K562 (cell line): ENCODE measurements around the gene TRNAU1AP. TPM values are rescaled to one million over a fixed set of nuclear protein-coding genes. Genes with fewer than 3 reads are reported as not detected.
"Not testable (repeated sequence)": the region's sequence is repeated elsewhere in the genome, so short reads cannot be mapped to it uniquely, and the experiment has no call there.

Experiments
- ATAC-seq: fragments of 200-7000 bp; cut with Tn5 transposase; 3 replicates; pipeline ENCODE4 v1.9.1; 2020; ENCODE audit warnings: moderate library complexity
- BruUV-seq: library from RNA; stranded (reverse); fragments of 400-500 nt; replicated peaks from 2 replicates; lab custom pipeline; 2021; lab: Mats Ljungman, UMichigan
- CTCF ChIA-PET: fragments of 300-600 bp; formaldehyde crosslinking; extraction: SDS; loops from one replicate; lab custom pipeline; 2021; ENCODE audit warnings: low intra/inter-chr PET ratio; lab: Yijun Ruan, JAX
- POLR2A ChIA-PET: fragments of 300-600, 350-650 bp; sonication (Branson Sonifier 250); formaldehyde crosslinking; extraction: SDS; loops from one replicate; lab custom pipeline; 2021; ENCODE audit warnings: antibody characterized with exemption, inconsistent platforms; lab: Yijun Ruan, JAX
- DNase-seq, 4 experiments: peaks; one replicate each; pipeline versions ENCODE4 v3.0.0 to v3.0.0-alpha.2; 2011 to 2018; ENCODE audit warnings: low spot score in 3 of 4, mixed read lengths in 3 of 4; ENCODE audit errors: extremely low read depth in 1 of 4
- FAIRE-seq: peaks from 2 replicates; lab custom pipeline; 2011; peaks lifted over from hg19 to GRCh38; lab: Jason Lieb, UNC
- H2AFZ ChIP-seq: 2 replicates; pipeline ENCODE4 v1.6.0; 2011; ENCODE audit warnings: low read depth, low read length, control low read depth, inconsistent platforms
- H3K27ac ChIP-seq: fragments of 200-600 bp; 3 replicates; pipeline ENCODE4 v1.8.0; 2011; ENCODE audit warnings: low read depth, mild to moderate bottlenecking, control low read depth, inconsistent platforms, low read length, moderate library complexity, mixed read lengths; ENCODE audit errors: extremely low read depth
- H3K27me3 ChIP-seq, 2 experiments: fragments of 300-600 bp in 1 of 2; 2 replicates in 1 of 2; 3 replicates in 1 of 2; pipeline versions ENCODE4 v1.6.0 to v1.8.0; 2011; ENCODE audit warnings: inconsistent platforms in 2 of 2, low read length in 2 of 2, mild to moderate bottlenecking in 1 of 2, mixed read lengths in 1 of 2, moderate library complexity in 1 of 2; ENCODE audit not compliant: control insufficient read depth in 2 of 2, insufficient read depth in 2 of 2
- H3K36me3 ChIP-seq: fragments of 300-600 bp; 3 replicates; pipeline ENCODE4 v1.8.0; 2011; ENCODE audit warnings: mild to moderate bottlenecking, low read length, inconsistent platforms; ENCODE audit not compliant: control insufficient read depth, insufficient read depth
- H3K4me1 ChIP-seq, 2 experiments: fragments of 200-600 bp in 1 of 2; replicated peaks in 1 of 2; 2 replicates in 1 of 2; 3 replicates in 1 of 2; pipeline versions ENCODE4 v1.5.1 to v1.8.0; 2011; ENCODE audit warnings: inconsistent platforms in 2 of 2, low read length in 2 of 2, mild to moderate bottlenecking in 1 of 2, mixed read lengths in 1 of 2, moderate library complexity in 1 of 2; ENCODE audit not compliant: control insufficient read depth in 2 of 2, insufficient read depth in 2 of 2
- H3K4me2 ChIP-seq: 2 replicates; pipeline ENCODE4 v1.6.1; 2011; ENCODE audit warnings: low read length, control low read depth, inconsistent platforms, mixed read lengths; ENCODE audit not compliant: insufficient read depth
- H3K4me3 ChIP-seq: fragments of 200-600 bp; sonication (generic), shearing (Covaris generic); 2 replicates; pipeline ENCODE4 v1.5.1; 2016; ENCODE audit warnings: control low read depth, inconsistent platforms
- H3K79me2 ChIP-seq: fragments of 200-600 bp; 3 replicates; pipeline ENCODE4 v1.8.0; 2011; ENCODE audit warnings: low read length, inconsistent platforms; ENCODE audit not compliant: control insufficient read depth, insufficient read depth
- H3K9ac ChIP-seq, 2 experiments: 2 replicates each; pipeline versions ENCODE4 v1.6.0 to v1.6.1; 2011; ENCODE audit warnings: low read depth in 2 of 2, low read length in 2 of 2, control low read depth in 1 of 2, inconsistent platforms in 1 of 2, mild to moderate bottlenecking in 1 of 2, mixed read lengths in 1 of 2; ENCODE audit not compliant: insufficient read depth in 1 of 2
- H3K9me1 ChIP-seq: one replicate; pipeline ENCODE4 v1.6.0; 2011; ENCODE audit warnings: inconsistent platforms, mild to moderate bottlenecking, low read length, moderate library complexity; ENCODE audit not compliant: control insufficient read depth, insufficient read depth
- H3K9me3 ChIP-seq: replicated peaks from 2 replicates; pipeline ENCODE4 v1.5.1; 2011; ENCODE audit warnings: low read depth, low read length, inconsistent platforms; ENCODE audit not compliant: control insufficient read depth, insufficient read depth
- H4K20me1 ChIP-seq: replicated peaks from 2 replicates; pipeline ENCODE4 v1.6.1; 2011; ENCODE audit warnings: low read length, inconsistent platforms, mixed read lengths; ENCODE audit not compliant: control insufficient read depth, insufficient read depth
- POLR2A ChIP-seq: fragments of 450-650 bp; conservative IDR thresholded peaks from 2 replicates; pipeline ENCODE4 v1.6.1; 2016
- POLR2AphosphoS2 ChIP-seq: IDR thresholded peaks from 2 replicates; pipeline ENCODE4 v1.6.1; 2012; ENCODE audit warnings: low read length, improper control_type of control experiment
- POLR2B ChIP-seq: fragments of 450-650 bp; IDR thresholded peaks from 2 replicates; pipeline ENCODE4 v1.6.1; 2018; ENCODE audit warnings: low read depth; ENCODE audit not compliant: partially characterized antibody
- SUPT5H ChIP-seq: fragments of 450-650 bp; IDR thresholded peaks from 2 replicates; pipeline ENCODE4 v1.6.1; 2016
- ZNF384 ChIP-seq: IDR thresholded peaks from 2 replicates; pipeline ENCODE4 v1.6.1; 2012; ENCODE audit warnings: low read depth, low read length, improper control_type of control experiment
- WGBS: fragments of 100-300 bp; shearing (Covaris generic); methylation state at CpG from one replicate; pipeline ENCODE4 v1.1.6; 2016; ENCODE audit warnings: low coverage, mixed read lengths; ENCODE audit not compliant: insufficient coverage; ENCODE audit errors: missing lambda C conversion rate; 5-methylcytosine and 5-hydroxymethylcytosine counted together
- in situ Hi-C: fragments of 300-500 bp; cut with MboI; formaldehyde crosslinking; loops from 4 replicates; pipeline ENCODE4 v1.15.0; 2018; ENCODE audit warnings: inconsistent platforms, mixed read lengths
- intact Hi-C: fragments of 100-400 bp; cut with micrococcal nuclease; formaldehyde crosslinking; loops from 2 replicates; pipeline ENCODE4 v1.14.2; 2022
- polyA plus RNA-seq, 8 experiments: library from polyadenylated mRNA; depleted of rRNA in 4 of 8; stranded (reverse) in 5 of 8; unstranded in 3 of 8; fragments of >200 nt; fragmentation: Nextera tagmentation in 2 of 8; fragmentation: Illumina TruSeq in 1 of 8; extraction: Ambion mirVana in 2 of 8; extraction: Trizol in 1 of 8; gene quantifications; 2 replicates each; pipeline versions ENCODE4 v1.2.1 to v1.2.3, GENCODE V29; 2011 to 2014; ENCODE audit warnings: inconsistent platforms in 1 of 8, missing spikeins in 1 of 8
- total RNA-seq, 7 experiments: library from RNA; depleted of rRNA in 6 of 7; stranded (reverse); fragments of >200 nt in 6 of 7; fragmentation: Illumina TruSeq in 2 of 7; extraction: Trizol in 2 of 7; gene quantifications; 2 replicates each; pipeline versions ENCODE4 v1.2.1 to v1.2.3, GENCODE V29; 2011 to 2021; ENCODE audit warnings: low replicate concordance in 1 of 7

The TRNAU1AP gene
- total and polyA plus RNA-seq, 9 of the 15 experiments (the other 6 are each of a cell fraction or from before 2014, with no cell fraction given), result 34.9 to 110 (median 46.3) TPM

GRCh38 chr1:28540651-28541050, 12.2 kb upstream of the TRNAU1AP start (continued):
- peak; percentile 85 for TF ChIP-seq ZNF384

- H3K9me3 ChIP-seq, H3K9ac ChIP-seq, H4K20me1 ChIP-seq, H3K27ac ChIP-seq, H3K4me3 ChIP-seq, H3K4me1 ChIP-seq, H2AFZ ChIP-seq, DNase-seq, H3K27me3 ChIP-seq, H3K9me1 ChIP-seq, H3K79me2 ChIP-seq, in situ Hi-C loops, BruUV-seq, H3K4me2 ChIP-seq, intact Hi-C loops, CTCF ChIA-PET: not testable (repeated sequence)
- FAIRE-seq (peak; percentile 32), ATAC-seq (peak; percentile 8; the same call in 1 of the 3 replicates)
- peak; percentile 68; the same call in 1 of the 2 replicates for TF ChIP-seq POLR2A
- peak; percentile 63 for TF ChIP-seq SUPT5H
- peak; percentile 69; the same call in 1 of the 2 replicates for TF ChIP-seq POLR2AphosphoS2
- peak; percentile 12 for TF ChIP-seq POLR2B
- peaks cover 32% of the 10 kb centered on the region for H3K36me3 ChIP-seq
- 74% methylated on average over 7 of the region's 8 CpGs for WGBS
- POLR2A ChIA-PET, result interaction anchor here (0.9 to 3.5 kb wide), 9 partner anchors 10 to 292 kb away, joined by 3 to 17 read pairs (median 4); partner anchors contain the start of gene TRNAU1AP
Measured at GRCh38 chr1:28541414-28542015, 11.4 kb upstream of the TRNAU1AP start.
